Thyroid gland (tissue), 4 donors: ENCODE results near the gene ADSS1. TPM values are rescaled to one million over a fixed set of nuclear protein-coding genes. Genes with fewer than 3 reads are reported as not detected.

Experiments
- DNase-seq, 2 donors: peaks; one replicate each; pipeline ENCODE4 v3.0.0-alpha.2; 2019
- H3K27ac ChIP-seq, 3 donors: fragments of 200-600 bp; sonication (generic); 1 replicate in 2 of 3; 2 replicates in 1 of 3; pipeline ENCODE4 v1.5.1; 2016 to 2019; ENCODE audit warnings: mild to moderate bottlenecking in 1 of 3, moderate library complexity in 1 of 3
- H3K27me3 ChIP-seq: fragments of 200-600 bp; sonication (generic); one replicate; pipeline ENCODE4 v1.5.1; 2019
- H3K36me3 ChIP-seq, 2 donors: fragments of 200-600 bp; sonication (generic); one replicate each; pipeline ENCODE4 v1.5.1; 2016 to 2019
- H3K4me1 ChIP-seq, 2 donors: fragments of 200-600 bp; sonication (generic); one replicate each; pipeline ENCODE4 v1.5.1; 2017 to 2019
- H3K4me3 ChIP-seq, 3 donors: fragments of 200-600 bp; sonication (generic); replicated peaks in 1 of 3; 1 replicate in 2 of 3; 2 replicates in 1 of 3; pipeline ENCODE4 v1.5.1; 2016; ENCODE audit warnings: mild to moderate bottlenecking in 1 of 3
- H3K9me3 ChIP-seq: fragments of 200-600 bp; sonication (generic); one replicate; pipeline ENCODE4 v1.5.1; 2017
- POLR2A ChIP-seq, 2 donors: fragments of 450-650 bp; IDR thresholded peaks; one replicate each; pipeline ENCODE4 v1.6.1; 2017; ENCODE audit warnings: antibody characterized with exemption in 2 of 2, mild to moderate bottlenecking in 2 of 2, moderate library complexity in 1 of 2
- WGBS, 2 donors: methylation state at CpG; one replicate each; pipeline ENCODE4 v1.1.5; 2017; 5-methylcytosine and 5-hydroxymethylcytosine counted together
- intact Hi-C: fragments of 100-400 bp; cut with DNase I; formaldehyde crosslinking; loops from one replicate; pipeline ENCODE4 v1.15.1; 2023
- total RNA-seq, 4 donors: library from RNA; depleted of rRNA; stranded (reverse); fragments of >200 nt; gene quantifications; one replicate each; pipeline ENCODE4 v1.2.3, GENCODE V29; 2016
- TF ChIP-seq, protein P1 (sequence below), 6 experiments: fragments of 200-600 bp in 3 of 6; fragments of 450-650 bp in 3 of 6; sonication (generic) in 3 of 6; IDR thresholded peaks; one replicate each; pipeline ENCODE4 v1.5.1; 2016 to 2019; ENCODE audit warnings: antibody characterized with exemption in 6 of 6, mild to moderate bottlenecking in 2 of 6, inconsistent platforms in 1 of 6, moderate library complexity in 1 of 6

Gene ADSS1
- total RNA-seq, 4 donors from 2014 or later: 13.6 to 26.2 (median 18.9) TPM

DNA sequence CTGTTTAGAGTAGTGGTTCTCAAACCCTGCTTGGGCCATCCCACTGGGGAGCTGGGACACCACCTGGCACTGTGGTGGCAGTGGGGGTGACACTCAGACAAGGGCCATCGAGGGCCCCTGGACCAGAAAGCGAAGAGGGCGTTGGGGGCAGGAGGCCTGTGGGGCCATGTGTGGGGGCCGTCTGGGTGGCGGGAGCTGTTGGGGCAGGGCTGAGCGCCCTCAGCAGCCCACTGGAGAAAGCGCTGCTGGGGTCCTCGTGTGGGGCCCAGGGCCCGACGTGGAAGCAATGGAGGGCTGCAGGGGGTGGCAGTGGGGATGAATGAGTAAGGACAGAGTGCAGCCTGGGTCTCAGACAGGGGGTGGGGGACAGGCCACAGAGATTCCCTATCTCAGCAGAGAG is 5.9 kb upstream of the ADSS1 start:
- 86 to 89% methylated on average over 10 of the region's 10 CpGs for WGBS, 2 donors
- TF ChIP-seq, protein P1, sequence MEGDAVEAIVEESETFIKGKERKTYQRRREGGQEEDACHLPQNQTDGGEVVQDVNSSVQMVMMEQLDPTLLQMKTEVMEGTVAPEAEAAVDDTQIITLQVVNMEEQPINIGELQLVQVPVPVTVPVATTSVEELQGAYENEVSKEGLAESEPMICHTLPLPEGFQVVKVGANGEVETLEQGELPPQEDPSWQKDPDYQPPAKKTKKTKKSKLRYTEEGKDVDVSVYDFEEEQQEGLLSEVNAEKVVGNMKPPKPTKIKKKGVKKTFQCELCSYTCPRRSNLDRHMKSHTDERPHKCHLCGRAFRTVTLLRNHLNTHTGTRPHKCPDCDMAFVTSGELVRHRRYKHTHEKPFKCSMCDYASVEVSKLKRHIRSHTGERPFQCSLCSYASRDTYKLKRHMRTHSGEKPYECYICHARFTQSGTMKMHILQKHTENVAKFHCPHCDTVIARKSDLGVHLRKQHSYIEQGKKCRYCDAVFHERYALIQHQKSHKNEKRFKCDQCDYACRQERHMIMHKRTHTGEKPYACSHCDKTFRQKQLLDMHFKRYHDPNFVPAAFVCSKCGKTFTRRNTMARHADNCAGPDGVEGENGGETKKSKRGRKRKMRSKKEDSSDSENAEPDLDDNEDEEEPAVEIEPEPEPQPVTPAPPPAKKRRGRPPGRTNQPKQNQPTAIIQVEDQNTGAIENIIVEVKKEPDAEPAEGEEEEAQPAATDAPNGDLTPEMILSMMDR (IDR thresholded peaks at IDR 0.05): no peak
- no peak for TF ChIP-seq POLR2A (IDR thresholded peaks at IDR 0.05)
- Histone ChIP-seq H3K36me3 (peaks cover 14 to 25% of the 10 kb centered on the region in 2 donors), H3K27ac (no peak overlapping the region), H3K4me3 (no peak overlapping the region), H3K27me3 (no peaks in the 10 kb centered on the region), H3K4me1 (peaks cover 0 to 2% of the 10 kb centered on the region in 2 donors), H3K9me3 (no peaks in the 10 kb centered on the region)
- intact Hi-C loops: no loop called here
- DNase-seq: no peak

- intact Hi-C loops: no loop called here
Observed at GRCh38 chr14:104718871-104719270, 5.2 kb upstream of the ADSS1 start.

DNA sequence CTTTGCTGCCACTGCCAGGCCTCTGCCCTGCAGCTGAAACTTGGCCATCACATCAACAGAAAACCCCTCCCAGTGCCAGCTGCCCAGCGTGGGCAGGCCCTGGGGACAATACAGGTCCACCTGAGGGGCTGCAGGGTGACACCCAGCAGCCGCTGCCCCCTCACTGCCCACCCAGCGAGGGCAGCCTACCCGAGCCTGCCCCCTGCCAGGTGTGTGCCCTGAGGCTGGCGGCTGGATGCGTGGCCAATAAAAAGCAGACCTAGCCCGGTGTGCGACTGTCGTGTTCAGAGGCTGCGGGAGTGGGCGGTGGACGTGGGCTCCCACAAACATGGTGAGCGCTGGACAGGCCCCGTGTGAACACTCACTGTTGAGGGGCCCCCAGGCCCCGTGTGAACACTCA is 4.7 kb upstream of the ADSS1 start:
- H3K4me1 ChIP-seq: peaks cover 8 to 9% of the 10 kb centered on the region in 2 donors
- H3K9me3 ChIP-seq: no peaks in the 10 kb centered on the region
- no peak overlapping the region for H3K27ac ChIP-seq
- DNase-seq: no peak
- H3K27me3 ChIP-seq: no peaks in the 10 kb centered on the region
- peaks cover 11 to 13% of the 10 kb centered on the region in 2 donors for H3K36me3 ChIP-seq
- intact Hi-C loops: no loop called here
- H3K4me3 ChIP-seq: no peak overlapping the region
- TF ChIP-seq, protein P1 (IDR thresholded peaks at IDR 0.05): no peak
- TF ChIP-seq POLR2A (IDR thresholded peaks at IDR 0.05): no peak
- 94% methylated on average over 8 of the region's 15 CpGs; no CpG with 5 or more reads in 1 of the 2 donors for WGBS, 2 donors

More at GRCh38 chr14:104718871-104719270, 5.2 kb upstream of the ADSS1 start:
- H3K4me3 ChIP-seq: no peak overlapping the region
- no peaks in the 10 kb centered on the region for H3K9me3 ChIP-seq
- peaks cover 7 to 8% of the 10 kb centered on the region in 2 donors for H3K4me1 ChIP-seq
- no peak for DNase-seq
- H3K36me3 ChIP-seq: peaks cover 11 to 18% of the 10 kb centered on the region in 2 donors
- 87 to 100% methylated on average over 1 to 8 of the region's 11 CpGs for WGBS, 2 donors
- H3K27ac ChIP-seq: no peak overlapping the region
- no peak for TF ChIP-seq POLR2A (IDR thresholded peaks at IDR 0.05)
- TF ChIP-seq, protein P1 (IDR thresholded peaks at IDR 0.05): no peak
- no peaks in the 10 kb centered on the region for H3K27me3 ChIP-seq

DNA sequence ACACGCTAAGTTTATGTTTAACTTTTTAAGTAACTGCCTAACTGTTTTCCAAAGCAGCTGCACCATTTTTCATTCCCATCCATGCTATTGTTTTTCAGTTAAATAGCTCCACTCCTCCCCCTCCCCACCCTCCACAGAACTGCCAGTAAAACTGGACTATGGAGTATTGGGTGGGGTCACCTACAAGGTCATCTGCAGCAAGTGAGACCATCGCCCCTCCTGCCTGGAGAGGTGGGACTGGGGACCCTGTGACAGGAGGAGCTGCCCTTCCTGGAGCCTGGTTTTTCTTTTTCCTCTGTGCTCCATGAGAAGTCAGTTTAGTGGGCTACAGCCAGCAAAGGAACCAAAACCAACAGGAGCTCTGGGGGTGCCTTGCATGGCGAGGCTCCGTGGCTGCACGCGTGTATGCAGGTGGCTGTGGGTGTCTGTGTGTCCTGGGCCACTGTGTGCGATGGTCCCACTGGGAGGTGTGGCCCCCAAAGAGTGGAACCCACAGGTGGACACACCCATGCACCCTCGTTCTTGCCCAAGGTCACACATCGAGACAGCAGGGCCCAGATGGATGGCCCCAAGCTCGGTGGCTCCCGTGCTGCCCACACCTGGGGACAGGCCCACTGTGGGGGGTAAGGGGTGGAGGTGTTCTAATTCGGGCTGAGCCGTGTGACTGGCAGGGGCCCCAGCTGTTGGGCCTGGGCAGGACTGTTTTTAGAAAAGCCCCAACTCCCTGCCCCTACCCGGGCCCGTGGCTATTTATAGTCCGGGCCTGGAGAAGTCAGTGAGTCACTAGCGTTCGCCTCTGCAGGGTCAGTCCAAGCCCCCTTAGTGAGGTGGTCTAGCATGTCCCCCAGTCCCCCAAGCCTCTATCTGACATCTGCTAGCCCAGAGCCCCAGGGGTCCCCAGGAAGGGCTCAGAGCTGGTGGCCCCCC is 2.3 kb upstream of the ADSS1 start:
- 92 to 93% methylated on average over 2 to 18 of the region's 18 CpGs for WGBS, 2 donors
- no peak for TF ChIP-seq POLR2A (IDR thresholded peaks at IDR 0.05)
- TF ChIP-seq, protein P1 (IDR thresholded peaks at IDR 0.05): no peak
- H3K27me3 ChIP-seq: no peaks in the 10 kb centered on the region
- no peaks in the 10 kb centered on the region for H3K36me3 ChIP-seq
- H3K9me3 ChIP-seq: no peaks in the 10 kb centered on the region
- DNase-seq: no peak
- intact Hi-C loops: no loop called here
- H3K27ac ChIP-seq: no peak overlapping the region
- H3K4me3 ChIP-seq: no peak overlapping the region
- H3K4me1 ChIP-seq: peaks cover 15 to 24% of the 10 kb centered on the region in 2 donors
